Heart left ventricle (tissue), 16 donors: ENCODE measurements around the gene MPG. TPM values are rescaled to one million over a fixed set of nuclear protein-coding genes. Genes with fewer than 3 reads are reported as not detected.

Experiments used
- ATAC-seq, 4 donors: fragments of 200-7000 bp; cut with Tn5 transposase; one replicate each; pipeline ENCODE4 v1.9.1; 2020 to 2022; ENCODE audit warnings: moderate library complexity in 4 of 4, mild to moderate bottlenecking in 3 of 4, moderate number of reproducible peaks in 1 of 4
- DNase-seq, 5 donors: peaks; one replicate each; pipeline ENCODE4 v3.0.0-alpha.2; 2020
- H3K27ac ChIP-seq, 12 donors: fragments of 200-600 bp; sonication (generic) in 4 of 12; one replicate each; pipeline versions ENCODE4 v1.5.0 to v1.8.0; 2016 to 2022; ENCODE audit warnings: mild to moderate bottlenecking in 2 of 12
- H3K27me3 ChIP-seq, 9 donors: fragments of 200-600 bp; sonication (generic) in 2 of 9; one replicate each; pipeline versions ENCODE4 v1.5.1 to v1.8.0; 2016 to 2022; ENCODE audit warnings: mild to moderate bottlenecking in 3 of 9
- H3K36me3 ChIP-seq, 9 donors: fragments of 200-600 bp; sonication (generic) in 2 of 9; one replicate each; pipeline versions ENCODE4 v1.5.0 to v1.8.0; 2018 to 2022; ENCODE audit warnings: mild to moderate bottlenecking in 2 of 9
- H3K4me1 ChIP-seq, 12 donors: fragments of 200-600 bp; sonication (generic) in 4 of 12; one replicate each; pipeline versions ENCODE4 v1.5.0 to v1.8.0; 2016 to 2022; ENCODE audit warnings: mild to moderate bottlenecking in 3 of 12
- H3K4me3 ChIP-seq, 12 donors: fragments of 200-600 bp; sonication (generic) in 4 of 12; one replicate each; pipeline versions ENCODE4 v1.5.0 to v1.8.0; 2017 to 2022; ENCODE audit warnings: mild to moderate bottlenecking in 9 of 12, moderate library complexity in 4 of 12
- H3K9me3 ChIP-seq, 12 donors: fragments of 200-600 bp; sonication (generic) in 4 of 12; one replicate each; pipeline versions ENCODE4 v1.5.0 to v1.8.0; 2016 to 2022; ENCODE audit warnings: mild to moderate bottlenecking in 1 of 12
- CTCF ChIP-seq, 12 donors: fragments of 200-600 bp; sonication (generic) in 4 of 12; IDR thresholded peaks; one replicate each; pipeline versions ENCODE4 v1.5.0 to v1.8.0; 2018 to 2022; ENCODE audit warnings: antibody characterized with exemption in 12 of 12, mild to moderate bottlenecking in 5 of 12
- POLR2A ChIP-seq, 2 donors: fragments of 450-650 bp; IDR thresholded peaks; one replicate each; pipeline ENCODE4 v1.6.1; 2017; ENCODE audit warnings: antibody characterized with exemption in 2 of 2, mild to moderate bottlenecking in 2 of 2, moderate library complexity in 2 of 2
- whole genome bisulfite sequencing, 4 donors: extraction: QIAGEN DNeasy Blood & Tissue Kit in 2 of 4; methylation state at CpG; one replicate each; pipeline versions ENCODE4 v1.1.5 to v1.1.7; 2013 to 2018; 5-methylcytosine and 5-hydroxymethylcytosine counted together
- intact Hi-C, 10 donors: fragments of 100-400 bp; cut with DNase I; formaldehyde crosslinking; loops; one replicate each; pipeline versions ENCODE4 v1.11.1 to v1.14.2; 2022
- polyA plus RNA-seq, 2 donors: library from polyadenylated mRNA; stranded (reverse); fragments of 200-250 nt; gene quantifications; one replicate each; pipeline ENCODE4 v1.2.3, GENCODE V29; 2013
- total RNA-seq, 9 donors: library from RNA; depleted of rRNA in 2 of 9; stranded (reverse); fragments of >200 nt in 2 of 9; fragmentation: NEBNext Ultra II Directional in 3 of 9; extraction: Animal tissue kit (Norgen Biotek cat#: 25700) in 3 of 9; gene quantifications; one replicate each; pipeline versions ENCODE4 v1.1.0 to v1.2.4, GENCODE V29; 2016 to 2023
- donor health status: ischemic (EF 13 %, LVEDD 7.1; RV severe dilation, severe dysfunction).
- donor health status: healthy with polysubstance abuse.
- donor health status: DM: no; HTN: yes; CAD: no.
- donor health status: DM: no; HTN: no; CAD: no.
- donor health status: ischemic (EF 25% LVEDD 6.9; RV normal size, moderate dysfunction).
- donor health status: ischemic (EF 25% LVEDD 5.7; RV mildly dilated, moderate dysfunction).
- donor health status: healthy.
- donor health status: DM: yes; HTN: yes; CAD: no.
- donor health status: ischemic (EF 35%, LVEDD 5.7; RV mildly dilated, moderate dysfunction).
- donor health status: nonischemic (EF 11% LVEDD 7.7; RV severe dilation, severe dysfunction).
- donor health status: DM: yes; HTN: yes; CAD: no.
- donor health status: PGD.
- donor health status: ischemic (EF 29% LVEDD 5.4; RV normal size, mild dysfunction).
- donor health status: nonischemic (EF 23%, LVEDD 6.1; RV moderate dilation, normal function).

MPG gene
- total and polyA plus RNA-seq, 11 donors, result 30.5 to 89.7 (median 40.3) TPM

GRCh38 chr16:86483-86952 is 8.5 kb downstream of the MPG start:
- peaks cover 7 to 41% (median 29%) of the 10 kb centered on the region in 12 donors for H3K4me1 ChIP-seq
- 90 to 93% (median 91%) methylated on average over 13 to 23 of the region's 23 CpGs for WGBS, 4 donors
- no peaks in the 10 kb centered on the region for H3K9me3 ChIP-seq
- H3K27ac ChIP-seq, result peak overlapping the region in 1 of 12 donors; percentile 80
- H3K27me3 ChIP-seq, result no peaks in the 10 kb centered on the region
- TF ChIP-seq POLR2A (IDR thresholded peaks at IDR 0.05) (no peak), CTCF (IDR thresholded peaks at IDR 0.05) (no peak)
- DNase-seq (peak in 1 of 5 donors; percentile 59), ATAC-seq (no peak)
- H3K4me3 ChIP-seq, result no peak overlapping the region
- H3K36me3 ChIP-seq, result peaks cover 0 to 57% (median 49%) of the 10 kb centered on the region in 9 donors
- intact Hi-C loops, result no loop called here

GRCh38 chr16:88613-89012 is 10.6 kb downstream of the MPG start:
- intact Hi-C loops, result no loop called here
- WGBS, 4 donors, result 70 to 97% (median 96%) methylated on average over 2 to 14 of the region's 14 CpGs

GRCh38 chr16:89391-90302 is 11.6 kb downstream of the MPG start:
- peak overlapping the region in 1 of 12 donors; percentile 9 for H3K27ac ChIP-seq
- no peak overlapping the region for H3K4me3 ChIP-seq
- 91 to 94% (median 93%) methylated on average over 14 to 30 of the region's 30 CpGs for WGBS, 4 donors
- H3K4me1 ChIP-seq, result peaks cover 0 to 34% (median 21%) of the 10 kb centered on the region in 12 donors
- H3K36me3 ChIP-seq, result peaks cover 0 to 67% (median 51%) of the 10 kb centered on the region in 9 donors
- H3K27me3 ChIP-seq, result no peaks in the 10 kb centered on the region
- H3K9me3 ChIP-seq, result no peaks in the 10 kb centered on the region
- TF ChIP-seq CTCF (IDR thresholded peaks at IDR 0.05), result no peak
- no peak for TF ChIP-seq POLR2A (IDR thresholded peaks at IDR 0.05)
- DNase-seq (peak in 1 of 5 donors; percentile 21), ATAC-seq (no peak)
- intact Hi-C loops, result no loop called here

More at GRCh38 chr16:88613-89012, 10.6 kb downstream of the MPG start:
- no peak for TF ChIP-seq POLR2A (IDR thresholded peaks at IDR 0.05)
- TF ChIP-seq CTCF (IDR thresholded peaks at IDR 0.05), result no peak
- Histone ChIP-seq H3K27ac (no peak overlapping the region), H3K27me3 (no peaks in the 10 kb centered on the region), H3K4me1 (peaks cover 7 to 44% (median 32%) of the 10 kb centered on the region in 12 donors), H3K36me3 (peaks cover 0 to 67% (median 51%) of the 10 kb centered on the region in 9 donors), H3K9me3 (no peaks in the 10 kb centered on the region), H3K4me3 (no peak overlapping the region)
- DNase-seq, result no peak
- ATAC-seq, result no peak

GRCh38 chr16:91484-91883 is 13.5 kb downstream of the MPG start:
- Histone ChIP-seq H3K4me3 (no peak overlapping the region), H3K27ac (peak overlapping the region in 8 of 12 donors; percentile 30 to 63 (median 50)), H3K4me1 (peaks cover 0 to 19% (median 7%) of the 10 kb centered on the region in 12 donors), H3K36me3 (peaks cover 0 to 58% (median 38%) of the 10 kb centered on the region in 9 donors), H3K27me3 (no peaks in the 10 kb centered on the region), H3K9me3 (no peaks in the 10 kb centered on the region)
- intact Hi-C loops, result no loop called here
- 22 to 60% (median 53%) methylated on average over 9 of the region's 9 CpGs for WGBS, 4 donors
- ATAC-seq, result peak; percentile 68 to 88 (median 83)
- DNase-seq, result peak in 3 of 5 donors; percentile 70 to 83 (median 77)
- TF ChIP-seq CTCF (IDR thresholded peaks at IDR 0.05) (no peak), POLR2A (IDR thresholded peaks at IDR 0.05) (no peak)
